Renal pelvis (tissue), 4 donors: ENCODE data around the gene RHPN2. TPM values are rescaled to one million over a fixed set of nuclear protein-coding genes. Genes with fewer than 3 reads are reported as not detected.
"Not testable (repeated sequence)": the region's sequence is repeated elsewhere in the genome, so short reads cannot be mapped to it uniquely, and the experiment has no call there.

ENCODE experiments used
- DNase-seq: peaks from one replicate; pipeline ENCODE4 v3.0.0-alpha.2; 2013
- polyA plus RNA-seq, 3 donors: library from polyadenylated mRNA; unstranded; fragments of 120-200 nt; gene quantifications; one replicate each; pipeline ENCODE4 v1.2.1, GENCODE V29; 2013; ENCODE audit not compliant: insufficient read length in 3 of 3

RHPN2 gene
- polyA plus RNA-seq, 3 donors = 16.5 to 22.1 (median 19.7) TPM

DNA sequence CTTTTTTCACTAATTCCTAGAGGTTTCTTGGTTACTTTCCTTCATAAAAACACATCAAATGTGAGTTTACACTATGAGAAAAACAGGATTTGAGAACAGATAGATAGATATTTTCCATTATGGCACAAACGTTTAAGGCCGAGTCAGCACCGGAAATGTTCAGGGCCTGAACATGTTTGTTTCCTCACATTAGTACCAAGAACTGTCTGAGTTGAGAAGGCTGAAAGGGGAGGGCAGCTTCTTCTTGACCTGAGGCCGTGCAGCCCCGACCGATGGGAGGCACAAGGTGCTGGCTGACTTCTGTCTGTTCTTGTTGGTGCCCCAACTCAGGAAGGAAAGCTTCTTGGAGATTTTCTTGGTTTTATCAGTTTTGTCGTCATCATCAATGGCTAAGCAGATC, 84.9 kb downstream of the RHPN2 start:
- DNase-seq = not testable (repeated sequence)

DNA sequence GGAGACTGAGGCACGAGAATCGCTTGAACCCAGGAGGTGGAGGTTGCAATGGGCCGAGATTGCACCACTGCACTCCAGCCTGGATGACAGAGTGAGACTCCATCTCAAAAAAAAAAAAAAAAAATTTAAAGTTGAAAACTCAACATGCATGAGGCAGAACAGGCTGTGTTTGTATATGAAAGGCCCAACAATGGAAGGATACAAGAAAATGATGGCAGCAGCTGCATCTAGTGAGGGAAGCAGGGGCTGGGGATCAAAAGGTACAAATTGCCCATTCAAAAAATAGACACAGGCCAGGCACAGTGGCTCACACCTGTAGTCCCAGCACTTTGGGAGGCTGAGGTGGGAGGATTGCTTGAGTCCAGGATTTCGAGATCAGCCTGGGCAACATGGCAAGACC, 86.9 kb downstream of the RHPN2 start:
- DNase-seq = not testable (repeated sequence)

DNA sequence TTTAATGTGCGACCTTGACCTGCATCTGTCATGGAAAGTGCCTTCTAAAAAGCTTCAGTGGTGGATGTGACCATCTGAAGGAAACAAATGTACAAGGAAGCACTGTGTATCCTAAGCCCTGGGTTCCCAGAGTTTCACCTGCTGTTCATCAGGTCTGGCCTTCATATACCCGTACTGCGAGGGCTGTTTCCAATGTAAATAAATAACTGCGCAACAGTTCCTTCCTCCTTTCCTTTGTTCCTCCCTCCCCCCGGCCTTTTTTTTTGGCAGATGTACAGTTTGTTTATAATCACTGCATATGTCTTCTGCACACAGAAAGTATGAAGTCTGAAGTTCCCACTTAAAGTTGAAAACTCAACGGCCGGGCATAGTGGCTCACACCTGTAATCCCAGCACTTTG, 87.4 kb downstream of the RHPN2 start:
- no peak for DNase-seq

DNA sequence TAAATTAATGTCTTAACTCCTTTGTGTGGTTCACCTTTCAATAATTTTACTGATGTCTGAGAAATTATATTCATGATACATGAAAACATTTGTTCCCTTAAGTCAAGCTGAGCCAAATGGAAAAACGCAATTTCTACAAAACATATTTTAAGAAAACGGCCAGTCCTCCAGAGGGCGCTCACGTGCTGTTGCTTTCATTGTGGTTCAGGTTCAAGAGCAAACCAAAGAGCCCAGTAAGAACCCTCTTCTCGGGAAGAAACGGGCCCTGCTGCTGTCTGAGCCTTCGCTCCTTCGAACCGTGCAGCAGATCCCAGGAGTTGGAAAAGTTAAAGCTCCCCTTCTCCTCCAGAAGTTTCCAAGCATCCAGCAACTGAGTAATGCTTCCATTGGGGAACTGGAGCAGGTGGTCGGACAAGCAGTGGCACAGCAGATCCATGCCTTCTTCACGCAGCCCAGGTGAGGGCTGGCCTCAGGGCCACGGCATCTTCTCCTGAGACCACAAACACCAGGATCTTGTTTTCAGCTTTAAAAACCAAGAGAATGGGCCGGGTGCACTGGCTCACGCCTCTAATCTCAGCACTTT, 88.4 kb downstream of the RHPN2 start:
- DNase-seq = peak; percentile 52

DNA sequence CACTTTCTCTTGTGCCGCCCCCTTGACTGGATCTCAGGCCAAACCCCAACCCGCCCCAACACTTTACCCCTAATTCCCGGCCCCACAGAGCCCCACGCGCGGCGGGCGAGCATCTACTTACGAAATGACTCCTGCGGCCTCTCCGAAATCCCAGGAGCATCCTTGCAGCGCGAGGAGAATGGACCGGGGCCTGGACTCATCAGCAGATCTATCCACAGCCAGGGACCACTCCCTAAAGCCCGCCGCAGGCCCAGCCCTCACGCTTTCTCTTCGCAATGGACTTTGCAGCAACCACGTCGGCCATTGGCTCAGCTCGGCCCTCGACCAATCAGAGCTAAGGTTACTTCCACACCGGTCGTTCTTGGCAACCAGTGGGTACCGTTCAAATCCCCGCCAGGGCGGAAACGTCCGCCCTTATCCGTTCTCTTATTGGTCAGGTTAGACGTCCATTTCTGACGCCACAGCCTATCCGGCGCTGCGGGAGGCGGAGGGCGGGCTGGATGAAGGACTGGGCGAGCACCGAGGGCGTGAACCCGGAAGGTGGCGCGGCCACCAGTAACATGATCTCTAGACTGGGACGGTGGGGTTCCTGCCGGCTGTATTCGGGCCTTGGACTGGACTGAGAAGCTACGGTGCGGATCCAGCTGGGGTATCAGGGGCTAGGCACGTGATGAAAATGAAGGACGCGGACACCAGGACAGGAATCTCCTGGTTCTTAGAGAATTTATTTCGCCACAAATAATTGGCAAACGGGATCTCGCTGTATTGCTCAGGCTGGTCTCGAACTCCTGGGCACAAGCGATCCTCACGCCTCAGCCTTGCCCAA, 92.8 kb downstream of the RHPN2 start, which contains the start of the genes CEP89 and FAAP24:
CEP89 (minus strand) TSS at position 244 of the 826 bp plus-strand sequence; CDS start at position 160, 84 bp downstream.
FAAP24 (plus strand) TSS at position 528 of the 826 bp plus-strand sequence. CDS start 955 bp downstream, outside the sequence.
- peak; percentile 99 for DNase-seq

DNA sequence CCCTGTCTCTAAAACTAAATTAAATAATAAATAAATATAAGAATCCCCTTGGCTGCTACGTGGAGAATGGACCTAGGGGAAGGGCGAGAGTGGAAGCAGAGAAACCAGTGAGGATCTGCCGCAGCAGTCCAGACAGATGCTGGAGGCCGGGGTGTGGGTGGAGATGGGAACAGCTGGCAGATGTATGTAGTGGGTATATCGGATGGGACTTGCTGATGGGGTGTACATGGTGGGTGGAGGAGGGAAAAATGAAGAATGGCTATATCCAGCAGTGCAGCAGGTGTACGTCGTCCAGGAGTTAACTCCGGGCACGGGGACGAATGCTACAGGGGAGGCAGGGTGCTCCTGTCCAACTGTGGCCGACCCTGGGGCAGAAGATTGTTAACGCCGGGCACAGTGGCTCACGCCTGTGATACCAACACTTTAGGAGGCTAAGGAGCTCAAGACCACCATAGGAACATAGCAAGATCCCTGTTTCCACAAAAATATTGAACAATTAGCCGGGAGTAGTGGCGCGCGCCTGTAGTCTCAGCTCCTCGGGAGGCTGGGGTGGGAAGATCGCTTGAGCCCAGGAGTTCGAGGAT, 93.6 kb downstream of the RHPN2 start:
- no peak for DNase-seq

DNA sequence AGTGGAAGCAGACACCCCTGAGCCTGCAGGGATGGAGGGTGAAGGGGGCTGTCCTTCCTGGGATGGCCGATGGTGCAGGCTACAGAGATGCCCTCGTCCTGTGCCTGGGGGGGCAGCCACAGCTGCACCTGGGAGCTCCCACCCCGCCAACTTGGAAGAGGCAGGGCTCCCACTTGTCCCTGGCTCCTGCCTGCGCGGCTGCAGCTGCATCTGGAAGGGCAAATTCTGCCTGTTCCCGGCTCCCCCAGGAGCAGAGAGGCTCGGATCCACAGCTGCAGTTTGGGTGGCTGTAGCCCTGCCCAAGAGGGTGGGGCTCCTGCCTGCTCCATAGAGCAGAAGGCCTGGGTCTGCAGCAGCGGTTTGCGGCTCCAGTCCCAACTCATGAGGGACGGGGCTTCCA, 95.1 kb downstream of the RHPN2 start:
- no peak for DNase-seq

DNA sequence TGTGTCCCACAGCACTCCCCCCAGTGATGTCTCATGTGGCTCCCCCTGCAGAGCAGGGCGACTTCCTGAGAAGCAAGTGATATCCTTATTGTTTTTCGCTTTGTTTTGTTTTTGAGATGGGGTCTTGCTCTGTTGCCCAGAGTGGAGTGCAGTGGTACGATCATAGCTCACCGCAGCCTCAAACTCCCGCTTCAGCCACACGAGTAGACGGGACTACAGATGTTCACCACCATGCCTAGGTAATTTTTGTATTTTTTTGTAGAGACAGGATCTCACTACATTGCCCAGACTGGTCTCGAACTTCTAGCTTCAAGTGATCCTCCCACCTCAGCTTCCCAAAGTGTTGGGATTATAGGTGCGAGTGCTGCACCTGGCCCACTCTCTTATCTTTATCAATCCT, 97.9 kb downstream of the RHPN2 start:
- DNase-seq = no peak

DNA sequence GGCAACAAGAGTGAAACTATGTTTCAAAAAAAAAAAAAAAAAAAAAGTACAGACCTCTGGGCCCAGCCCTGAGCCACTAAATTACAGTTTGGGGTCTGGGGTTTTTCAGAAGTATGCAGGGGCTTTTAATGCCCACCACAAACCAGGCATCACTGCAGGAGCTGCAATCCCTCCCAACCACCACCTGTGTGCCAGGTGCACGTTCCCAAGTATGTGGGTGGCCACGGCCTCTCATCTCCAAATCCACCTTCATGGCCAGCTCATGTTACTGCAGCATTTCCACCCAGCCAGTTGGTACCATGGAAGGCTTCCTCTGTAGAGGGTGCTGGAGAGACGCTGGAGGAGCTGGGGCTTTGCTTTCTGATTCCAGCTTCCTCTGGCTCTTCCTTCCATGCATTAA, 119.4 kb downstream of the RHPN2 start:
- DNase-seq = no peak

DNA sequence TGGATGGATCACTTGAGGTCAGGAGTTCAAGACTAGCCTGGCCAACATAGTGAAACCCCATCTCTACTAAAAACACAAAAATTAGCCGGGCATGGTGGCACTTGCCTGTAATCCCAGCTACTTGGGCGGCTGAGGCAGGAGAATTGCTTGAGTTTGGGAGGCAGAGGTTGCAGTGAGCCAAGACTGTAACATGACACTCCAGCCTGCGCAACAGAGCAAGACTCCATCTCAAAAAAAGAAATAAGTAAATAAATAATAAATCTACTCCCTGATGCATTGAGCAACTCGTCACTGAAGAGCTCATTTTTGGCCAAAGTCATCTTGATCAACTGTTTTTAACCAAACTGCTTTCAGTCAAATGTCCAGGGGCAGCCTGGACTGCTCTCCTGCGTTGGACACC, 123.4 kb downstream of the RHPN2 start:
- DNase-seq = peak; percentile 15

DNA sequence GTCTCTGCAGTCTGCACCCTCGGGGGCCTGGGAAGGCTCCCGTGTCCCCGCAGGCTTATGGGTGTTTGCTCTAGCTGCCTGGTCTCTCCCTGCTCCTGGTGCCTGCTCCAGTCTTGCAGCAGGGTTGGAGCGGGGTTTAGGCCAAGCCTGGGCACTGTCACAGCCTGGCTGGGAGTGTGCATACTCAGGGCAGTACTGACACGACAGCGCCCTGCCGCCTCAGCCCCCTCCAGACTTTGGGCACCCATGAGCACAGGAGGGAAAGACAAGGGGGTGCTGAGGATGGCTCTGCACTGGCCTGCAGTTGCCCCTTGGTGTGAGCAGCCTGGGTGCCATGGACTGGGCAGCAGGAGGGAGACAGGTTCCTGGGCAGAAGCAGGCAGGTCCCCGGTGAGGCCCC, 128.6 kb downstream of the RHPN2 start:
- DNase-seq = no peak

DNA sequence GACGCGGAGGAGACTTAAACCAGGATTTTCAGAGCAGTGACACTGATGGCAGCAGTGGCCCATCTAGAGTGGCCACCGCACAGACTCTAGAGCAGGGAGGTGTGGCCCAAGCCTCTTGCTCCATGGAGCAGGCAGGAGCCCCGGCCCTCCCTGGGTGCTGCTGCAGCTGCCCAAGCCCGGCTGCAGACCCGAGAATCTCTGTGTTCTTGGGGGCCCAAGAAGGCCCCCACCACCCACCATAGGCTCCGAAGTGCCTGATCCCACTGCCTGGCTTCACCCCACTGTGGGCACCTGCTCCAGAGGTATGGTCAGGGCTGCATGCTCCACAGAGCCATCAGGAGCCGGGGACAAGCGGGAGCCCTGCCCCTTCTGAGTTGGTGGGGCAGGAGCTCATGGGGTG, 129.1 kb downstream of the RHPN2 start:
- no peak for DNase-seq

DNA sequence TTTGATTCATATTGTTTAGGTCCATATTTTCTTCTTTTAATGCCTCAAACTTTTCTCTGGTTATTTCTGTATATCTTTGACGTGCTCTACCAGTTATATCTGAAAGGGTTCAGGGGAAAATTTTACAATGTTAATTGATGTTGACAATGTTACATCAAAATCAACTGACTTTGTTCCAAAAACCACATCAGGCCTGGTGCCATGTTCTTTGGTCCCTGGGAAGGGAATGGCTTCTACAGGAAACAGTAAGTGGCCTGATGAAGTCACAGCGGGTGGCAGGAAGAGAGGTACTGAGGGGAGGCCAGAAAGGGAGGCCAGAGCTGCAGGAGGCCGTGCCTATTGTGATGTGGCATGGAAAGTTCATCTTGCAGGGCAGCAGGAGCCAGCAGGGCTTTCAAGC, 131.1 kb downstream of the RHPN2 start:
- no peak for DNase-seq

DNA sequence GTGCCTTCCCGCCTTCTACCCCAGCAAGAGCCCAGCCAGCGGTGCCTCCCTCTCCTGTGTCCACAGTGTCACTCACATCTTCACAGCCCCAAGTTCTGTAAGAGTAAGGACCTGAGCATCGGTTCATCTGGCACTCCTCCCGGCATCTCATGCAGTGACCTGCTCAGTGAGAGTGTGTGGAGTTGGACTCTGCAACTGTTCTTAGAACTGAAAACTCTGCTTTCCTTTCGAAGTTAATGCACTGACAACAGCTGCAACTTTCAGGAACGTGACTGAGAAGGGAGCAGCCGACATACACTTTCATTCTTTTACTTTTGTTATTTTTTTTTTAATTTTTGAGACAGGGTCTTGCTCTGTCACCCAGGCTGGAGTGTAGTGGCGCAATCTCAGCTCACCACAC, 134.1 kb downstream of the RHPN2 start:
- DNase-seq = no peak

DNA sequence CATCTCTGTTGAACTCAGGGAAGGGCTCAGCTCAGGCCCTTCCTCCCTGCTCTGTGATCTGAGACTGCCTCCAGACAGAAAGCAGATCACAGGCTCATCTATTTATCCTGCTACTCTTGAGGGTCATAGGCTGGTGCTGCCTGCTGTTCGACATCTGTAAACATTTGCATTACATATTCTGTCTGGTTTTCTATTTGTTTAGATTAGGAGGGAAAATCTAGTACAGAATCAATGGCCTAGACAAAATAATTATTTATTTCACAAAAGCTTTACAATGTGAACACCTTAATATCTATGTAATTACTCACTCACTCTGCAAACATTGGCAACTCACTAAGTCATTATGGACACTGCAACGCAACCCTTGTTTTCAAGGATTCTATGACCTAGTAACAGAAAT, 135.9 kb downstream of the RHPN2 start:
- DNase-seq = no peak

Other genes with a start within 250 kb of the RHPN2 start
- gene SLC7A9, start 195.1 kb downstream of the RHPN2 start, polyA plus RNA-seq = 10 to 100 TPM; 19.0 to 20.3 (median 19.5) TPM
- 10 to 100 TPM; 29.0 to 34.0 (median 33.0) TPM for gene CEP89, start 92.9 kb downstream of the RHPN2 start, polyA plus RNA-seq
- gene FAAP24, start 92.6 kb downstream of the RHPN2 start, polyA plus RNA-seq = 1 to 10 TPM; 2.8 to 3.3 (median 3.1) TPM
- gene GPATCH1, start 16.3 kb upstream of the RHPN2 start, polyA plus RNA-seq = 10 to 100 TPM; 12.6 to 20.1 (median 15.6) TPM
- gene WDR88, start 67.2 kb upstream of the RHPN2 start, polyA plus RNA-seq = 1 to 10 TPM in 2 of 3 donors, under 1 TPM in 1; 0.87 to 2.1 (median 1.8) TPM
- 10 to 100 TPM; 22.6 to 31.7 (median 27.3) TPM for gene LRP3, start 129.4 kb upstream of the RHPN2 start, polyA plus RNA-seq
- gene SLC7A10, start 161.0 kb upstream of the RHPN2 start, polyA plus RNA-seq = under 1 TPM; 0.24 to 0.52 (median 0.36) TPM
- gene CEBPA, start 237.6 kb upstream of the RHPN2 start, polyA plus RNA-seq = 1 to 10 TPM; 4.0 to 8.5 (median 4.5) TPM